ENCODE results near the gene TRIM61. TPM values are rescaled to one million over a fixed set of nuclear protein-coding genes. Genes with fewer than 3 reads are reported as not detected.
"Not testable (repeated sequence)": the region's sequence is repeated elsewhere in the genome, so short reads cannot be mapped to it uniquely, and the experiment has no call there.

TRIM61 gene
- total RNA-seq, 4 donors from 2014 or later = not detected

GRCh38 chr4:164997941-164998340 is 20.5 kb upstream of the TRIM61 start:
- 63 to 73% methylated on average over 6 of the region's 6 CpGs for WGBS, 2 donors
- TF ChIP-seq CTCF (IDR thresholded peaks at IDR 0.05) (no peak), POLR2A (IDR thresholded peaks at IDR 0.05) (no peak)
- intact Hi-C loops (cut with DNase I; ENCODE audit: low total_unique reads) = no loop called here
- no peak for DNase-seq (ENCODE audit: low spot score in 2 of 2)
- no peak overlapping the region for H3K4me3 ChIP-seq (ENCODE audit: low read depth, poor library complexity, severe bottlenecking)

DNA sequence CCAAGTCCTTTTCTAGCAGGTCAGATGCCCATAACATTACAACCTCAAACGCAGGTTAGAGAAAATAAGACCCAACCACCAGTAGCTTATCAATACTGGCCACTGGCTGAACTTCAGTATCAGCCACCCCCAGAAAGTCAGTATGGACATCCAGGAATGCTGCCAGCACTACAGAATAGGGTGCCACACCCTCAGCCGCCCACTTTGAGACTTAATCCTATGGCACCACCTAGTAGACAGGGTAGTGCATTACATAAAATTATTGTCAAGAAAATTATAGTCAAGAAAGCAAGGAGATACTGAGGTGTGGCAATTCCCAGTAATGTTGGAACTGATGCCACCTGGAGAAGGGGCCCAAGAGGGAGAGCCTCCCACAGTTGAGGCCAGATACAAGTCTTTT is 19.9 kb upstream of the TRIM61 start:
- WGBS, 2 donors = 76 to 92% methylated on average over 2 of the region's 2 CpGs
- DNase-seq (ENCODE audit: low spot score in 2 of 2) = no peak
- intact Hi-C loops (cut with DNase I; ENCODE audit: low total_unique reads) = no loop called here
- TF ChIP-seq CTCF (IDR thresholded peaks at IDR 0.05) = no peak
- TF ChIP-seq POLR2A (IDR thresholded peaks at IDR 0.05) = no peak
- H3K4me3 ChIP-seq (ENCODE audit: low read depth, poor library complexity, severe bottlenecking) = no peak overlapping the region

DNA sequence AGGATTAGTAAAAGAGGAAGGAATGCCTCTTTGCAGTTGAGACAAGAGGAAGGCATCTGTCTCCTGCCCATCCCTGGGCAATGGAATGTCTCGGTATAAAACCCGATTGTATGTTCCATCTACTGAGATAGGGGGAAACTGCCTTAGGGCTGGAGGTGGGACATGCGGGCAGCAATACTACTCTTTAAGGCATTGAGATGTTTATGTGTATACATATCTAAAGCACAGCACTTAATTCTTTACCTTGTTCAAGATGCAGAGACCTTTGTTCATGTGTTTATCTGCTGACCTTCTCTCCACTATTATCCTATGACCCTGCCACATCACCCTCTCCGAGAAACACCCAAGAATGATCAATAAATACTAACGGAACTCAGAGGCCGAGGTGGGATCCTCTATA is 18.7 kb upstream of the TRIM61 start:
- DNase-seq (ENCODE audit: low spot score in 2 of 2); intact Hi-C loops (cut with DNase I; ENCODE audit: low total_unique reads); H3K4me3 ChIP-seq (ENCODE audit: low read depth, poor library complexity, severe bottlenecking): not testable (repeated sequence)
- 79 to 81% methylated on average over 6 of the region's 6 CpGs for WGBS, 2 donors

DNA sequence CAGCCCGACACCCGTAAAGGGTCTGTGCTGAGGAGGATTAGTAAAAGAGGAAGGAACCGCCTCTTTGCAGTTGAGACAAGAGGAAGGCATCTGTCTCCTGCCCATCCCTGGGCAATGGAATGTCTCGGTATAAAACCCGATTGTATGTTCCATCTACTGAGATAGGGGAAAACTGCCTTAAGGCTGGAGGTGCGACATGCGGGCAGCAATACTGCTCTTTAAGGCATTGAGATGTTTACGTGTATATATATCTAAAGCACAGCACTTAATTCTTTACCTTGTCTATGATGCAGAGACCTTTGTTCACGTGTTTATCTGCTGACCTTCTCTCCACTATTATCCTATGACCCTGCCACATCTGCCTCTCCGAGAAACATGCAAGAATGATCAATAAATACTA is 13.3 kb upstream of the TRIM61 start:
- intact Hi-C loops (cut with DNase I; ENCODE audit: low total_unique reads); H3K4me3 ChIP-seq (ENCODE audit: low read depth, poor library complexity, severe bottlenecking); DNase-seq (ENCODE audit: low spot score in 2 of 2): not testable (repeated sequence)
- WGBS, 2 donors = 79 to 87% methylated on average over 10 of the region's 10 CpGs

- intact Hi-C loops (cut with DNase I; ENCODE audit: low total_unique reads) = no loop called here
- DNase-seq (ENCODE audit: low spot score in 2 of 2) = no peak
- no peak overlapping the region for H3K4me3 ChIP-seq (ENCODE audit: low read depth, poor library complexity, severe bottlenecking)
- TF ChIP-seq CTCF (IDR thresholded peaks at IDR 0.05) (no peak), POLR2A (IDR thresholded peaks at IDR 0.05) (no peak)
- 41 to 47% methylated on average over 2 of the region's 2 CpGs for WGBS, 2 donors
Measured at GRCh38 chr4:164989471-164989870, 12.0 kb upstream of the TRIM61 start.

- H3K4me3 ChIP-seq (ENCODE audit: low read depth, poor library complexity, severe bottlenecking); DNase-seq (ENCODE audit: low spot score in 2 of 2); intact Hi-C loops (cut with DNase I; ENCODE audit: low total_unique reads): not testable (repeated sequence)
- 89 to 94% methylated on average over 2 of the region's 2 CpGs for WGBS, 2 donors
Measured at GRCh38 chr4:164971929-164972328, 5.5 kb downstream of the TRIM61 start.

- no peak overlapping the region for H3K4me3 ChIP-seq (ENCODE audit: low read depth, poor library complexity, severe bottlenecking)
- intact Hi-C loops (cut with DNase I; ENCODE audit: low total_unique reads) = no loop called here
- 52 to 80% methylated on average over 2 of the region's 2 CpGs for WGBS, 2 donors
- TF ChIP-seq POLR2A (IDR thresholded peaks at IDR 0.05) (no peak), CTCF (IDR thresholded peaks at IDR 0.05) (no peak)
- DNase-seq (ENCODE audit: low spot score in 2 of 2) = no peak
Measured at GRCh38 chr4:164959896-164960295, 17.6 kb downstream of the TRIM61 start.

- 25 to 55% methylated on average over 2 of the region's 3 CpGs for WGBS, 2 donors
- DNase-seq (ENCODE audit: low spot score in 2 of 2); H3K4me3 ChIP-seq (ENCODE audit: low read depth, poor library complexity, severe bottlenecking); intact Hi-C loops (cut with DNase I; ENCODE audit: low total_unique reads): not testable (repeated sequence)
Measured at GRCh38 chr4:164959421-164959820, 18.0 kb downstream of the TRIM61 start.
